ENCODE results near the gene C2orf42.
"Not testable (repeated sequence)": the region's sequence is repeated elsewhere in the genome, so short reads cannot be mapped to it uniquely, and the experiment has no call there.

The C2orf42 gene

DNA sequence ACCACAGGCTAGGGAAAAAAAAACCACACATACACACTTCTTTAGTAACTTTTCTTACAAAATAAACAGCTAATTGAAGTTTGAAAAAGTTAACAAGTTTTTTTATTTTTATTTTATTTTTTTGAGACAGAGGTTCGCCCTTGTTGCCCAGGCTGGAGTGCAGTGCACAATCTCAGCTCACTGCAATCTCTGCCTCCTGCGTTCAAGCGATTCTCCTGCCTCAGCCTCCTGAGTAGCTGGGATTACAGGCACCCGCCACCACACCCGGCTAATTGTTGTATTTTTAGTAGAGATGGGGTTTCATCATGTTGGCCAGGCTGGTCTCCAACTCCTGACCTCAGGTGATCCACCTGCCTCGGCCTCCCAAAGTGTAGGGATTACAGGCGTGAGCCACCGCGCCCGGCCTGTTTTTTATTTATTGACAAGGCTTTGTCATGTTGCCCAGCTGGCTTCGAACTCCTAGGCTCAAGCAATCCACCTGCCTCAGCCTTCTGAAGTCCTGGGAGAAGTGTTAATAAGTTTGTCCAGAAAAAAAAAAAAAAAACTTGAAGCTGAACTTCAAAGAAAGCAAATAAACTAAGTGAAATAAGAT, 21.1 kb downstream of the C2orf42 start:
- not testable (repeated sequence) for DNase-seq (ENCODE audit: low read depth in 2 of 2)

DNA sequence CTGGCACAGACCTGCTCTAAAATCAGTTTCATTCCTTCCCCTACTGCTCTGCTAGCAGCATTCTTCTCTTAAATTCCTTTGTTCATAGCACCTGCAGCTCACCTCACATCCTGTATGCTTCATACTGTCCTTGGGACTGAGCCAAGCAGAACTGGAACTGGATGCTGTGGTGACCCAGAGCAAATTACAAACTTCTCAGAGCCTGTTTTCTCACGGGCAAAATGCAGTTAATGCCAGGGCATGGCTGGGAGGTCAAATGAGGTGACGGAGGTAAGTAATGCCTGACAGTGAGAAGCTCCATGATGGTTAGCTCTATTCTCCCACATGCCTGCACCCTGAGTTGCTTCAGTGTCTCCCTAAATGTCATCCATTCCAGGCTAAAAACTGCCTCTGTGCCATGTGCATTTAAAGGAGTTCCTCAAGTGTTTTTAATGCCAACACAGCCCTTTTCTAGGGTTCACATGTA, 29.7 kb downstream of the C2orf42 start:
- no peak for DNase-seq (ENCODE audit: low read depth in 2 of 2)

DNA sequence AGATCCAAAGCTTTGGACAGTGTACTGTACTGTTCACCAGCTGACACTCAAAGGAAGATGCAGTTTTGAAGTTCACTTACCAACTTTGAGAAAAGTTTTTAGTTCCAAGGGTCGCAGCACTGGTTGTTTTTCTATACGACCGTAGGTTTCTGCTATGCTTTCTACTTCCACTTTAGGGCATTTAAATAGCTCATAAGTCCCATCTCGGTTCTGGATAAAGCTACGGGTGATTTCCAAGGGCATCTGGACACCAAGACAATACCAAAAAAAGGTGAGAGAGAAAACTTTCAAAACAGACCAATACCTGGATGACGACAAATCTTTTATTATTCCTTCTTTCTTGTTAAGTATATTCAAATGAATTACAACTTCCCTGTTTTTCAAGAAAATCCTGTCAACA, 30.3 kb downstream of the C2orf42 start:
- no peak for DNase-seq (ENCODE audit: low read depth in 2 of 2)

DNA sequence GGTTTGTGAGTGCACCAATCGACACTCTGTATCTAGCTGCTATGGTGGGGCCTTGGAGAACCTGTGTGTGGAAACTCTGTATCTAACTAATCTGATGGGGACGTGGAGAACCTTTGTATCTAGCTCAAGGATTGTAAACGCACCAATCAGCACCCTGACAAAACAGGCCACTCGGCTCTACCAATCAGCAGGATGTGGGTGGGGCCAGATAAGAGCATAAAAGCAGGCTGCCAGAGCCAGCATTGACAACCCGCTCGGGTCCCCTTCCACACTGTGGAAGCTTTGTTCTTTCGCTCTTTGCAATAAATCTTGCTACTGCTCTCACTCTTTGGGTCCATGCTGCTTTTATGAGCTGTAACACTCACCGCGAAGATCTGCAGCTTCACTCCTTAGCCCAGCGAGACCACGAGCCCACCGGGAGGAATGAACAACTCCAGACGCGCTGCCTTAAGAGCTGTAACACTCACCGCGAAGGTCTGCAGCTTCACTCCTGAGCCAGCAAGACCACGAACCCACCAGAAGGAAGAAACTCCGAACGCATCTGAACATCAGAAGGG, 41.6 kb downstream of the C2orf42 start:
- not testable (repeated sequence) for DNase-seq (ENCODE audit: low read depth in 2 of 2)

DNA sequence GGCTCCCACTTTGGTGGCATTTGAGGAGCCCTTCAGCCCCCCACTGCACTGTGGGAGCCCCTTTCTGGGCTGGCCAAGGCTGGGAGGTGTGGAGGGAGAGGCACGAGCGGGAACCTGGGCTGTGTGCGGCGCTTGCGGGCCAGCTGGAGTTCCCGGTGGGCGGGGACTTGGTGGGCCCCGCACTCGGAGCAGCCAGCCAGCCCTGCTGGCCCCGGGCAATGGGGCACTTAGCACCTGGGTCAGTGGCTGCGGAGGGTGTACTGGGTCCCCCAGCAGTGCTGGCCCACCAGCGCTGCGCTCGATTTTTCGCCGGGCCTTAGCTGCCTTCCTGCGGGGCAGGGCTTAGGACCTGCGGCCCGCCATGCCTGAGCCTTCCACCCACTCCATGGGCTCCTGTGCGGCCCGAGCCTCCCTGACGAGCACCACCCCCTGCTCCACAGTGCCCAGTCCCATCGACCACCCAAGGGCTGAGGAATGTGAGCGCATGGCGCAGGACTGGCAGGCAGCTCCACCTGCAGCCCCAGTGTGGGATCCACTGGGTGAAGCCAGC, 42.5 kb downstream of the C2orf42 start:
- DNase-seq (ENCODE audit: low read depth in 2 of 2) = not testable (repeated sequence)

DNA sequence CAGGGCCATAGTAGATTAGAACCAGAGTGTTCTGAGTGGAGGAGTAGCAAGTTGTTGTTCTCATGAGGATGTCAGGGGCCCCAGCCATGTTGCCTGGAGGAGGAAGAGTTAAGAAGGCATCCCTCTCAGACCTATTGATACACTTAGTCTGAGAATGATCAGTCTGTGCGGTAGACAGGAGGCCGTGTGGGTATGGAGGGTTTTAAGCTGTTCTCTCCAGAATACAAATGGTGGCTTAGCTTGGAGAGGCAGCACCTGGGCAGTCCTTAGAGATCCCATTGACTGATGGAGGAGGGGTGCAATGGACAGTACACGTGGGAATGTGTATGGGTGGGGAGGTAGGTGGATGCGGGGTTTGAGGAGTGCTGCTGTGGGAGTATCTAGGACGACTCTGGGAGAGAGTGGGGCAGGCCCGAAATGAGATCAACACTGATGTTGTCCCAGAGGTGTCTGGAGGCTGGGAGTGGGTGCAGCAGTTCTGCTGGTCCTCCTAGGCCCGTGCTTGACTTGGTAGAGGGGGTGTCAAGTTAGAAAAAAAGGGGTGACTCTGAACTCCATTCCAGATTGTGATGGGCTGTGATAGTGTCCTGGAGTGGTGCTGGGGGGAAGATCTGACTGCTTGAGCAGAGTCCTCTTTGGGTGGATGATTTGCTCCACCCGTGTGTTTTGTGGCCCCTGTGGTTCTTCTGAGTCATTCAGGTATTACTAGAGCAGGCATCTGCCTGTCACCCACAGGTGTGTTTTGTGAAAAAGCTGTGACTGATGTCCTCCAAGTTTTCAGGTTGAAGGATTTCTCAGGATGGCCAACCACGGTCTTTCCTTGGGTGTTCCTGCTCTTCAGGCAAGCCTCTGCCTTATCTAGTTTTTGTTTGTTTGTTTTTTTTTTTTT, 44.7 kb downstream of the C2orf42 start:
- DNase-seq (ENCODE audit: low read depth in 2 of 2) = no peak

DNA sequence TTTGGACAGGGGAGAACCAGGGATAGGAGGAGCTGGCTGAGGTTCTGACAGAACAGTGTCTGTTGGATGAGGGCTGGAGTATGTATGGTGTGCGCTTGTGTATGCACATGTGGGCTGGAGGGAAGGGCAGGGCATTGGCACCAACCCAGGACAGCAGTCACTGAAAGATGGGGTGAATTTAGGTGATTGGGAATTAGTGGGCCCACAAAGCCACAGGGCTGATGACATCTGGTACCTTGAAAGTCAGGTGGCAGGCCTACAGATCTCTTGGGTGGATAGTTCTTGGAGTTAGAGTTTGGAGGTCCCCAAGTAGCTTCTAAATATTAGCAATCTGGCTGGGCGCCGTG, 45.7 kb downstream of the C2orf42 start:
- DNase-seq (ENCODE audit: low read depth in 2 of 2) = no peak

DNA sequence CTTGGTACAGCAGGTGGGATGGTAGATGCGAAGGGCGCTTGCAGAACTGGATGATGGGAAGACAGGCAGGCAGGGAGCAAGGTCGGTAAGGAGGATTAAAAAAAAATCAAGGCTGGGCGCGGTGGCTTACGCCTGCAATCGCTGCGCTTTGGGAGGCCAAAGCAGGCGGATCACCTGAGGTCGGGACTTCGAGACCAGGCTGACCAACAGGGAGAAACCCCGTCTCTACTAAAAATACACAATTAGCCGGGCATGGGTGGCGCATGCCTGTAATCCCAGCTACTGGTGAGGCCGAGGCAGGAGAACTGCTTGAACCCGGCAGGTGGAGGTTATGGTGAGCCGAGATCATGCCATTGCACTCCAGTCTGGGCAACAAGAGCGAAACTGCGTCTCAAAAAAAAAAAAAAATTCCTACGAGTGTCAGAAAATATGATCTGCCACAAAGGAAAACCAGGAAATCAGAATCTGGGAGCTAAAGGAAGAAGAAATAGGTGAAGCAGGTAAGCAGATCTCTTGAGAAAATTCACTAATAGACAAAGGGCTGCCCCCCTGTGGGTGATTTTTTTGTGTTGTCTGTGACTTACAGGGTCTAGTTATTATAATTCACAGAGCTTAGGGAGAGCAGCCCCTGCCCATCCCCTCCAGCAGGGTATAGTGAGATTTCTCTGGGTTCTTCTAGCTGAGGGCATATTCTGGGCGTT, 46.2 kb downstream of the C2orf42 start:
- DNase-seq (ENCODE audit: low read depth in 2 of 2) = no peak

DNA sequence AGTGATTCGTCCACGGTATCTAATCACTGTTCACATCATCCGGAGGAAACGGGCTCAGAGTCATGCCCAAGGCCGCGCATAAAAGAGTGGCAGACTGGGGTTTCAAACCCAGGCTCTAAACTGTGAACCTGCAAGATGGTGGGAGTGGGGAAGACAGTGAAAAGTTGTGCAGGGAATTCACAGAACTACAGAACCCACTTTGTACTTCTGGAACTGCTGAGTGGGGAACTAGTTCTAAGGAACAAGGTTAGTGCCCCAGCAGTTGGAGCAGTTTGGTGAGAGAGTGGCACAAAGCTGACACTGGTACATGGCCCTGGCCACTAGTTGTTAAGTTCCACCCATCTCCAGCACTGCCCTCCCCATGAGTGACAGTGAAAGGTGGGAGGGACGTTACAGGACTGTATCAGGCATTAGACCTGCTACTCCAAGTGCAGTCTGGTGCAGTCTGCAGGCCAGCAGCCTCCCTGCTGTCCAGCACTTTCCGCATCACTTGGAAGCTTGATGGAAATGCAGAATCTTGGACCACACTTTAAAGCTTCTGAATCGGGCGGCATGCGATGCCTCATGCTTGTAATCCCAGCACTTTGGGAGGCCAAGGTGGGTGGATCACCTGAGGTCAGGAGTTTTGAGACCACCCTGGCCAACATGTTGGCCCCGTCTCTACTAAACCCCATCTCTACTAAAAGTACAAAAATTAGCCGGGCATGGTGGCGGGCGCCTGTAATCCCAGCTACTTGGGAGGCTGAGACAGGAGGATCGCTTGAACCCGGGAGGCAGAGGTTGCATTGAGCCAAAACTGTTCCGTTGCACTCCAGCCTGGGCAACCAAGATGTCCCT, 47.3 kb downstream of the C2orf42 start:
- DNase-seq (ENCODE audit: low read depth in 2 of 2) = no peak

DNA sequence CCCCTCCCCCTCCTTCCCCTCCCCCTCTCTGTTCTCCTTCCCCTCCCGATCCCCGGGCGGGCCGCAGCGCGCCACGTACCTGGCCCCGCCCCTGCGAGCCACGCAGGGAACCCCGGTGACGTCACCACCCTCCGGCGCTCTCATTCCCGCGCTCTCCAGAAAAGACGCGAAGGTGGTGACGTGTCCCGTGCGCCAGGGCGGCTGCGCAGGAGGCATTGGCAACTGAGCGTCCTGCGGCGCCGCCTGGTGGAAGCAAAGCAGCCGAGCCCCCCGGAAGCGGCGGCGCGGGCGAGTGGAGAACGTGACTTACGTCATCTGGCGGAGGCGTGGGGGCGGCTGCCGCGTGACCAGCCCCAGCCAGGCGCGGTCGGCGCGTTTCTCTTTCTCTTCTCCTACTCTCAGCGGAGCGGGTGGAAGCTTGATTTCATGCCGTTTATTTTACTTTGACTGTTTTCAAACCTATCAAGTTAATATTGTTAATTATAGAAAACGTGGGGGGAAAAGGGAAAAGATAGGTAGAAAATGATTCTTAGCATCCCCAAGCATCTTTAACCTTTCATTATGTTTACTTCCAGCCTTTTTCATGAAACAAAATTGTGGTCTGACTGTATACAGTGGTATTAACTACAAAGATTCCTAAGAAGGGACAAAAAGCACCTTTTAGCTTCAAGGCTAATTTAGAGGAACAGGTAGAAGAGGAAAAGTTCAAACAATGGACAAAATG, 48.1 kb downstream of the C2orf42 start:
- DNase-seq (ENCODE audit: low read depth in 2 of 2) = peak; percentile 99 to 100

DNA sequence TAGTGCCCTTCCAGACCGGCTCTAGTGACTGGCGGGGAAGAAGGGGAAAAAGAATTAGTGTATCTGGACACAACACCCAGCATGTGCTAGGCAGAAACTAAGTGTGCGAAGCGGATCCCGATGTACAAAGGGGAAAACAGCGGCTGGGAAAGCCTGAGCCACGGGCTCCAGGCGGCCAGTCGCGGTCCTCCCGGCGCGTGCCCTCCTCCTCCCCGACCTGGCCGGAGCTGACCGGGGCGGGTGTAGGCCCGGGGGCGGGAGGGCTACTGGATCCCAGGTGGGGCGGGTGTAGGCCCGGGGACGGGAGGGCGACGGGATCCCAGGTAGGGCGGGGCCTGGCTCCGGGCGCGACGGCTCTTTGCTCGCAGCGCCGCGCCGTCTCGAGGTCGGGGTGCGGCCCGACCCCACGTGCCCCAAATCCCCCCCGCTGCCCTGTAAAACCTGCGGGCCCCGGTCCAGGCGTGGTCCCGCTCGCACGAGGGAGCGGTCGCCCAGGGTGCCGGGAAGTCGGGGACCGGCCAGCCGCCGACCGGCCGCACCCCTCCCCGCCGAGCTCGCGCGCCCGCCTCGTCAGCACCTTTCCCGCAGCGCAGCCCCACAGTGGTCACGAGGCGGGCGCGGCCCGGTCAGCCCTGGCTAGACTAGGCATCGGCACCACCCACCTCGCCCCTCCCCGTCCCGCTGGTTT, 48.8 kb downstream of the C2orf42 start:
- DNase-seq (ENCODE audit: low read depth in 2 of 2) = peak in 1 of 2 donors; percentile 43

DNA sequence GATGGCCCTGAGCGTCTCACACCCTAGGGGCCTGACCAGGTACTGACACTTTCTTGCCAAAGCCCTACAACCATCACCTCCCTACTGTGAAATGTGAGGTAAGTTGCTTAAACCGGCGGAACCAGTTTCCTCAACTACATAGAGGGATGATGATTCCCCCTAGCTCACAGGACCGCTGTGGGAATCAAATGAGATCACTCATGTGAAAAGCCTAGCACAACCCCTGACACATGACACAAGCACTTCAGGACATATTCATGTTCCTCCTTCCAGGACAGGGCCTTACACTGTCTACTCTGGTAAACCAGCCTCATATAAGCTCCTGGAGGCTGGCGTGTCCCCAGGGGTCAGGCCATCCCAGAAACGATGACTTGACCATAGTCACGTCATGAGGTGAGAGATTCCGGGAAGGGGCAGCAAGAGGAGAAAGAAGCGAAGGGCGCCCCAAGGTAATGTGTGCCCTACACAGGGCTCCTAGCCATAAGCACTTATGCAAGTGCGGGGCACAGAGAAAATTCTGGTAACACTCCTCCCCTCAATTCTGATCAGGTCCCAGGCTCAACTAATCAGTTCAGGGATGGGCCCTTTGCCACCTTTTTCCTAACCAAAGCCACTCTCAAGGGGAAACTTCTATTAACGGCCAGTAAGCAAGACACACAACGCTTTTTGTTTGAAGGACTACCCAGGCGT, 49.5 kb downstream of the C2orf42 start:
- DNase-seq (ENCODE audit: low read depth in 2 of 2) = peak in 1 of 2 donors; percentile 44

DNA sequence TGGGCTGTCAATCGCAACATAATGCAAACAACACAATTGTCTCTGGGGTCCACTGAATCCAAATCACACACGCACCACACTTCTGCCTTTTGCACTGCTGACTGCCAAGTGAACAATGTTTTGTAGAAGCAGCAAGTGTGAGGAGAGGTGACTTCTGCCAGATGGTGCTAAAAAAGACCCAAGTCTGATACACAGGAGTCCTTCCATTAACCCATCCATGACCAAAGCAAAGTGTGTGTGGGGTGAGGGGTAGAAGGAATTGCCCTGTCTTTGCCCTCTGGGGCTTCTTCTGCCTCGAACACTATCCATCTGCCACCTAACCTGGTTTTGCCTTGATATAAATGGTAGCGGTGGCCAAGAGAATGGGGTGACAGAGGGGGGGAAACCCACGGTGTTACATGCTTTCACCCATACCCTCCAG, 50.0 kb downstream of the C2orf42 start:
- no peak for DNase-seq (ENCODE audit: low read depth in 2 of 2)

DNA sequence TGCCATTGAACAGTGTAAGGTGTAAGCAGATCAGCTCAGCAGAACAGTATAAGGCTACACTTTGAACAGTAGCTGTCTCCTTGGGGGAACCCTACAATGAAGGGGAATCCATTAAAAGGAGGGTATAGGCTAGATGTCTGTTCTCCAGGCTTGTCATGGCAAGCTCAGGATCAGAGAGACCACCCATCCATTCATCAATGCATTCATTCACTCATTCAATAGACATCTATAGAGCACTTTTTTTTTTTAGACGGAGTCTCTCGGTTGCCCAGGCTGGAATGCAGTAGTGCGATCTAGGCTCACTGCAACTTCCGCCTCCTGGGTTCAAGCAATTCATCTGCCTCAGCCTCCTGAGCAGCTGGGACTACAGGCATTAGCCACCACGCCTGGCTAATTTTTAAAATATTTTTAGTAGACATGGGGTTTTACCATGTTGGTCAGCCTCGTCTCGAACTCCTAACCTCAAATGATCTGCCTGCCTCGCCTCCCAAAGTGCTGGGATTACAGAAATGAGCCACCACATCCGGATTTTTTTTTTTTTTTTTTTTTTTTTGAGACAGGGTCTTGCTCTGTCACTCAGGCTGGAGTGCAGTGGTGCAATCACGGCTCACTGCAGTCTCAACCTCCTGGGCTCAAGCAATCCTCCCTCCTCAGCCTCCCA, 56.4 kb downstream of the C2orf42 start:
- DNase-seq (ENCODE audit: low read depth in 2 of 2) = not testable (repeated sequence)

DNA sequence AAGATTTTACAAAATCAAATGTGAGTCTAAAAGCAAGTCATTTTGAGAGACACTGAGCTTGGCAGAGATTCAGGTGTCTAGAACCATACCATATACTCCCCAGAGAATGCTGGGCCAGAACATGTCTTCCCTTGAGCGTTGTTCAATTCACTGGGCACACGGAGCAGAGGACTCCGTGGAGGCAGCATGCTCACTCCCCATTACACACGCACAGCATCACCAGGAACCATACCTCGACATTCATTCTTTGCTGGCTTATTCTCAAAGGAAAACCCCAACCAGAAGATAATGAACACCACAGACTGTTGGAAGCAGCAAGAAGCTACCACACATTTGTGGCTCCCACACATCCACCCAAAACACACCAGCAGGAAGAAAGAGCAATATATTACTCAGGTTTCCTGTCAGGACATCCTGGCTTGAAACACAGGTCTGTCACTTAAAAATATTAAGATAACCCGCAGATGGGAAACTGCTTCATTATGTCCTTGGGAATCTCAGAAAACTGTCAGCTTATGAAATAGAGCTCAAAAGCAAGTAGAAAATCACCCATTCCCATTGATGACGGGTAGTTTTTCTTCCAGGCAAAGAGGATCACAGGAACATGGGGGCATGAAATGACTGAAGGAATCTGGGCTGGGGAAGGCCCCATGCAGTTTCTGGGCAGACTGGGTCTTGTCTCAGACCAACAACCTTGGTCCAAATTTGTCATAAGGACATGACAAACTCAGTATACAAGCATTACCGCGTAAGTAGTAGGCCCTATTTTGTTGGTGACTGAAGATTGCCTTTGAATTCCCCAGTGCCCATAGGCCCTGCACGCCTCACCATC, 57.1 kb downstream of the C2orf42 start:
- no peak for DNase-seq (ENCODE audit: low read depth in 2 of 2)

DNA sequence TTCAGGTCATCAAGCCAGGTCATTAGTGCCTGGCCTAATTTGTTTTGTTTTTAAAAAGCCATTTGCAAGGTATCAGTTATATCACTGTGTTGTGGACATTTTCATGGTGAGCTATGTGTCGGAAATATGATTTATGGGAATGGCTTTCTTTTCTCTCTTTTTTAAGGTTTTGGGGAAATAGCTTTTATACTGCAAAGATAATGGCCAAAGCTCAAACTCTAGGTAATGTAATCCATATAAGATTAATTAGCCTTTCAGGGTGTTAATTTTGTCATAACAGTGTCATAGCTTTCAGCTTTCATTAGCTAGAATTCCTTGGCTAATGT, 57.7 kb downstream of the C2orf42 start:
- DNase-seq (ENCODE audit: low read depth in 2 of 2) = no peak

DNA sequence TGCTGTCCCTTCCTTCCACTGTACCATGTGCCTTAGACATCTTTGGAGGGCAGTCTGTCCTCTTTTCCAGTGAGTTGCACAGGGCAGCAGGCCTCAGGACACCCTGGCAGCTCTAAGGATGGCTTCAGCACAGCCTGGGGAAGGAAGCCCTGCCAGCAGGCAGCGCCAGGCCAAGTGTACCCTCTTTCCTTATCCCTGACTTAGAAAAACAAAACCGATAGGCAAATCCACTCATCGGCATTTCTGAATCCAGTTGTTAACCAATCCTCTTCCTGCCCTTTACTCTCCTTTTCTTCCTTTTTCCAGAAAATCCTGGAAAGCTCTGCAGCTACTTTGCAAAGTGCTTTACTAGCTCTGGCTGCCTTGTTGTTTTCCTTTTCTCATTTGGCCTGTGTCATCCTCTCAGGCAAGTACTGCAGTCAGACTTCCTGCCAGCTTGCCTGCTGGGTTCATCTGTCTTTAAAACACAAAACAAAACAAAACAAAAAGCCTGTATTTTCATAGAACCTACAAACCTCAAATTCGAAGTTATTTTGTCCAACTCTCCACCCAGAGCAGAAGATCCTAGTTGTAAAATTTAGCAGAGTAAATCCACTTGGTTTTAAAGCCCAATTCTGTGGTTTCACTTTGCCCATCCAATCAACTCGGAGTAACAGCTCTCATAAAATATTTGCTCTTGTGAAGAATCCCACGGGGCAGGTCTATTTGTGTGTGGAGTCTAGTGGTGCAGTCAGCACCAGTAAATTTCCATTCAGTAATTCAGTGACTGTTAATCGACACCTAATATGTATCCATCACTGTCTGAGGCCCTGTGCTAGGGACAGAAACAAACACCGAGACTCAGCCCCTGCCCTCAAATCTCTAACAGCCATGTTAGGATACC, 58.3 kb downstream of the C2orf42 start:
- no peak for DNase-seq (ENCODE audit: low read depth in 2 of 2)
